GM21367 (cell line): Measurements from ENCODE around the gene CTAGE8.
"Not testable (repeated sequence)": the region's sequence is repeated elsewhere in the genome, so short reads cannot be mapped to it uniquely, and the experiment has no call there.

ENCODE experiments used
- ATAC-seq: cut with Tn5 transposase; IDR thresholded peaks from one replicate; pipeline ENCODE4 v1.9.1; 2021; ENCODE audit not compliant: unreplicated experiment

The CTAGE8 gene

GRCh38 chr7:144269188-144269587 is at the start of gene CTAGE8:
Gene CTAGE8, minus strand, starts transcription at chr7:144269288. Its CDS starts 38 bp downstream, at chr7:144269250.
- not testable (repeated sequence) for ATAC-seq

GRCh38 chr7:144317537-144317936 is 48.4 kb upstream of the CTAGE8 start:
- not testable (repeated sequence) for ATAC-seq

- ATAC-seq: not testable (repeated sequence)
These were observed 42.9 kb upstream of the CTAGE8 start, which contains the start of gene OR2A1 for GRCh38 chr7:144311872-144312469. Gene OR2A1, plus strand, starts transcription at chr7:144312419. Its CDS starts 5,706 bp downstream, at chr7:144318125.

GRCh38 chr7:144311218-144311617 is 42.1 kb upstream of the CTAGE8 start:
- ATAC-seq: not testable (repeated sequence)

- not testable (repeated sequence) for ATAC-seq
These were observed 40.6 kb upstream of the CTAGE8 start for GRCh38 chr7:144309702-144310101.

- ATAC-seq: not testable (repeated sequence)
These were observed 36.1 kb upstream of the CTAGE8 start for GRCh38 chr7:144305156-144305555.

GRCh38 chr7:144303607-144304006 is 34.5 kb upstream of the CTAGE8 start:
- not testable (repeated sequence) for ATAC-seq

- not testable (repeated sequence) for ATAC-seq
These were observed 33.7 kb upstream of the CTAGE8 start for GRCh38 chr7:144302578-144303303.

GRCh38 chr7:144293794-144294499 is 24.9 kb upstream of the CTAGE8 start:
- peak; percentile 69 for ATAC-seq

GRCh38 chr7:144292384-144293161 is 23.5 kb upstream of the CTAGE8 start:
- not testable (repeated sequence) for ATAC-seq

GRCh38 chr7:144291607-144292006 is 22.5 kb upstream of the CTAGE8 start:
- ATAC-seq: not testable (repeated sequence)

GRCh38 chr7:144287171-144287784 is 18.2 kb upstream of the CTAGE8 start:
- not testable (repeated sequence) for ATAC-seq

GRCh38 chr7:144283716-144284115 is 14.6 kb upstream of the CTAGE8 start:
- not testable (repeated sequence) for ATAC-seq

GRCh38 chr7:144282490-144282889 is 13.4 kb upstream of the CTAGE8 start:
- ATAC-seq: not testable (repeated sequence)

- ATAC-seq: not testable (repeated sequence)
These were observed 12.9 kb upstream of the CTAGE8 start for GRCh38 chr7:144281981-144282380.

GRCh38 chr7:144280010-144280409 is 10.9 kb upstream of the CTAGE8 start:
- not testable (repeated sequence) for ATAC-seq

GRCh38 chr7:144275281-144275680 is 6.2 kb upstream of the CTAGE8 start:
- not testable (repeated sequence) for ATAC-seq

GRCh38 chr7:144264692-144265091 is 4.4 kb downstream of the CTAGE8 start, which contains the start of gene OR2A7:
Gene OR2A7, minus strand, starts transcription at chr7:144264792. Its CDS starts 5,164 bp downstream, at chr7:144259628.
- ATAC-seq: not testable (repeated sequence)

GRCh38 chr7:144262128-144262527 is 7.0 kb downstream of the CTAGE8 start:
- ATAC-seq: not testable (repeated sequence)

GRCh38 chr7:144259067-144259466 is 10.0 kb downstream of the CTAGE8 start:
- ATAC-seq: not testable (repeated sequence)
